H1 (cell line): ENCODE measurements around the gene LYL1. TPM values are rescaled to one million over a fixed set of nuclear protein-coding genes. Genes with fewer than 3 reads are reported as not detected.

Source experiments
- CTCF ChIA-PET: fragments of 300-600 bp; sonication (Branson Sonifier 250); formaldehyde crosslinking; loops from one replicate; lab custom pipeline; 2021; ENCODE audit not compliant: partially characterized antibody; lab: Charles Lee
- POLR2A ChIA-PET: fragments of 300-600 bp; sonication (Branson Sonifier 250); formaldehyde crosslinking; loops from one replicate; lab custom pipeline; 2021; ENCODE audit warnings: inconsistent platforms; ENCODE audit not compliant: partially characterized antibody; lab: Charles Lee
- DNase-seq, 2 experiments: peaks; one replicate each; pipeline versions ENCODE4 v3.0.0 to v3.0.0-alpha.2; 2010 to 2022; ENCODE audit warnings: low spot score in 2 of 2, low read depth in 1 of 2, mixed read lengths in 1 of 2
- FAIRE-seq: peaks from 2 replicates; lab custom pipeline; 2011; peaks lifted over from hg19 to GRCh38; lab: Jason Lieb, UNC
- H2AFZ ChIP-seq: 2 replicates; pipeline ENCODE4 v1.8.1; 2012; ENCODE audit warnings: low read length, inconsistent platforms
- H2AK5ac ChIP-seq: 2 replicates; pipeline ENCODE4 v1.6.1; 2013; ENCODE audit warnings: low read depth, low read length
- H2BK120ac ChIP-seq: replicated peaks from 2 replicates; pipeline ENCODE3; 2013; ENCODE audit warnings: low read depth, low read length, inconsistent platforms
- H2BK12ac ChIP-seq: 2 replicates; pipeline ENCODE4 v1.6.1; 2013; ENCODE audit warnings: low read depth, low read length
- H2BK15ac ChIP-seq: 2 replicates; pipeline ENCODE4 v1.6.1; 2013; ENCODE audit warnings: low read length
- H2BK20ac ChIP-seq: 2 replicates; pipeline ENCODE4 v1.6.1; 2013; ENCODE audit warnings: low read length
- H2BK5ac ChIP-seq: 2 replicates; pipeline ENCODE4 v1.6.1; 2013; ENCODE audit warnings: low read depth, low read length
- H3K14ac ChIP-seq: 2 replicates; pipeline ENCODE4 v1.6.1; 2013; ENCODE audit warnings: inconsistent platforms; ENCODE audit not compliant: insufficient read length
- H3K18ac ChIP-seq: 2 replicates; pipeline ENCODE4 v1.6.1; 2013; ENCODE audit warnings: low read length; ENCODE audit errors: extremely low read depth
- H3K23ac ChIP-seq: 2 replicates; pipeline ENCODE4 v1.6.1; 2013; ENCODE audit warnings: inconsistent platforms; ENCODE audit not compliant: insufficient read length
- H3K23me2 ChIP-seq: 2 replicates; pipeline ENCODE4 v1.6.1; 2013; ENCODE audit warnings: low read depth, low read length
- H3K27ac ChIP-seq: 2 replicates; pipeline ENCODE4 v1.6.1; 2011; ENCODE audit warnings: low read depth, low read length, inconsistent platforms
- H3K27me3 ChIP-seq, 4 experiments: replicated peaks in 1 of 4; 1 replicate in 1 of 4; 2 replicates in 3 of 4; pipeline versions ENCODE4 v1.6.1 to v1.8.1; 2011 to 2013; ENCODE audit warnings: low read length in 3 of 4, mild to moderate bottlenecking in 3 of 4, inconsistent platforms in 2 of 4, mixed read lengths in 2 of 4, moderate library complexity in 1 of 4; ENCODE audit not compliant: control insufficient read depth in 3 of 4, insufficient read depth in 3 of 4; ENCODE audit errors: extremely low read depth in 1 of 4
- H3K36me3 ChIP-seq, 4 experiments: 2 replicates each; pipeline versions ENCODE4 v1.6.1 to v1.8.1; 2011 to 2013; ENCODE audit warnings: mild to moderate bottlenecking in 4 of 4, low read length in 3 of 4, moderate library complexity in 2 of 4, control low read depth in 1 of 4, inconsistent platforms in 1 of 4; ENCODE audit not compliant: insufficient read depth in 4 of 4, control insufficient read depth in 2 of 4
- H3K4ac ChIP-seq: replicated peaks from 2 replicates; pipeline ENCODE3; 2013; ENCODE audit warnings: low read length, low read depth, mixed read lengths, inconsistent platforms; ENCODE audit not compliant: insufficient read length
- H3K4me1 ChIP-seq, 4 experiments: replicated peaks in 1 of 4; 1 replicate in 1 of 4; 2 replicates in 3 of 4; pipeline versions ENCODE4 v1.6.1 to v1.8.1; 2011 to 2013; ENCODE audit warnings: low read length in 3 of 4, inconsistent platforms in 2 of 4, mixed read lengths in 1 of 4; ENCODE audit not compliant: insufficient read depth in 4 of 4, control insufficient read depth in 3 of 4
- H3K4me2 ChIP-seq, 2 experiments: 2 replicates each; pipeline versions ENCODE4 v1.6.1 to v1.8.1; 2011 to 2013; ENCODE audit warnings: low read depth in 2 of 2, low read length in 2 of 2, control low read depth in 1 of 2, inconsistent platforms in 1 of 2, mild to moderate bottlenecking in 1 of 2; ENCODE audit not compliant: insufficient read depth in 1 of 2
- H3K4me3 ChIP-seq, 4 experiments: fragments of 200-600, 300-600 bp in 1 of 4; sonication (generic), shearing (Covaris generic), sonication (Bioruptor Twin) in 1 of 4; 2 replicates each; pipeline versions ENCODE4 v1.5.1 to v1.8.1; 2011 to 2016; ENCODE audit warnings: low read length in 4 of 4, low read depth in 3 of 4, control low read depth in 2 of 4, inconsistent platforms in 2 of 4, mild to moderate bottlenecking in 2 of 4, mixed read lengths in 1 of 4, moderate library complexity in 1 of 4; ENCODE audit not compliant: insufficient read depth in 2 of 4; ENCODE audit errors: extremely low read depth in 1 of 4
- H3K56ac ChIP-seq: replicated peaks from 2 replicates; pipeline ENCODE3; 2013; ENCODE audit warnings: low read depth, mild to moderate bottlenecking, mixed read lengths, low read length, inconsistent platforms; ENCODE audit not compliant: insufficient read length
- H3K79me1 ChIP-seq: 2 replicates; pipeline ENCODE4 v1.6.1; 2013; ENCODE audit warnings: low read depth, low read length, control low read depth
- H3K79me2 ChIP-seq, 2 experiments: 2 replicates each; pipeline versions ENCODE4 v1.6.1 to v1.8.1; 2012 to 2013; ENCODE audit warnings: low read length in 2 of 2, mild to moderate bottlenecking in 2 of 2, inconsistent platforms in 1 of 2; ENCODE audit not compliant: insufficient read depth in 2 of 2, control insufficient read depth in 1 of 2
- H3K9ac ChIP-seq, 4 experiments: replicated peaks in 1 of 4; 1 replicate in 1 of 4; 2 replicates in 3 of 4; pipeline versions ENCODE4 v1.6.1 to v1.8.1; 2011 to 2013; ENCODE audit warnings: low read depth in 3 of 4, low read length in 3 of 4, control low read depth in 2 of 4, mild to moderate bottlenecking in 2 of 4, moderate library complexity in 2 of 4, inconsistent platforms in 1 of 4; ENCODE audit errors: extremely low read depth in 1 of 4
- H3K9me3 ChIP-seq, 2 experiments: 2 replicates each; pipeline versions ENCODE4 v1.6.1 to v1.8.1; 2012 to 2013; ENCODE audit warnings: mild to moderate bottlenecking in 2 of 2, moderate library complexity in 2 of 2, control low read depth in 1 of 2, inconsistent platforms in 1 of 2, low read depth in 1 of 2, low read length in 1 of 2, mixed read lengths in 1 of 2; ENCODE audit not compliant: insufficient read depth in 2 of 2
- H4K20me1 ChIP-seq, 2 experiments: replicated peaks in 1 of 2; 2 replicates each; pipeline versions ENCODE3 to v1.8.1; 2011 to 2013; ENCODE audit warnings: inconsistent platforms in 2 of 2, low read length in 2 of 2, mild to moderate bottlenecking in 1 of 2; ENCODE audit not compliant: insufficient read depth in 2 of 2, control insufficient read depth in 1 of 2
- H4K5ac ChIP-seq: 2 replicates; pipeline ENCODE4 v1.6.1; 2013; ENCODE audit warnings: low read length, low read depth, mixed read lengths, inconsistent platforms; ENCODE audit not compliant: insufficient read length
- H4K8ac ChIP-seq: 2 replicates; pipeline ENCODE4 v1.8.0; 2013; ENCODE audit warnings: mild to moderate bottlenecking, moderate library complexity, low read length, inconsistent platforms; ENCODE audit not compliant: insufficient read depth; ENCODE audit errors: extremely low read depth
- H4K91ac ChIP-seq: replicated peaks from 2 replicates; pipeline ENCODE3; 2013; ENCODE audit warnings: low read length, mixed read lengths, inconsistent platforms; ENCODE audit not compliant: insufficient read length
- EZH2 ChIP-seq: fragments of 200-600 bp; sonication (generic); IDR thresholded peaks from 2 replicates; pipeline ENCODE4 v1.7.1; 2012; ENCODE audit warnings: low read depth, mild to moderate bottlenecking, moderate library complexity, low read length, inconsistent platforms; ENCODE audit not compliant: severe bottlenecking
- RNF2 ChIP-seq: fragments of 200-900, 300-1000 bp; sonication (generic); IDR thresholded peaks from 2 replicates; pipeline ENCODE4 v1.7.1; 2016; ENCODE audit warnings: borderline replicate concordance, low read depth, mild to moderate bottlenecking, antibody characterized with exemption, low read length; ENCODE audit not compliant: poor library complexity, severe bottlenecking; ENCODE audit errors: missing control alignments
- SP4 ChIP-seq: IDR thresholded peaks from 2 replicates; pipeline ENCODE4 v1.6.1; 2012; ENCODE audit warnings: low read length, inconsistent platforms
- WGBS, 2 experiments: shearing (Covaris generic) in 1 of 2; methylation state at CpG; one replicate each; pipeline versions ENCODE4 v1.1.6 to v1.1.7; 2013 to 2015; ENCODE audit warnings: low lambda C conversion rate in 2 of 2, mixed read lengths in 2 of 2, inconsistent platforms in 1 of 2, low coverage in 1 of 2, missing lambda C conversion rate in 1 of 2; ENCODE audit not compliant: insufficient replicate concordance in 2 of 2, insufficient coverage in 1 of 2, insufficient read length in 1 of 2; ENCODE audit errors: extremely low coverage in 1 of 2, missing lambda C conversion rate in 1 of 2; 5-methylcytosine and 5-hydroxymethylcytosine counted together
- polyA plus RNA-seq, 7 experiments: library from polyadenylated mRNA; depleted of rRNA in 3 of 7; stranded (reverse) in 5 of 7; unstranded in 2 of 7; fragments of >200 nt in 5 of 7; fragments of 200-250 nt in 2 of 7; gene quantifications; 1 replicate in 5 of 7; 2 replicates in 1 of 7; 4 replicates in 1 of 7; pipeline versions ENCODE4 v1.2.1 to v1.2.3, GENCODE V29; 2011 to 2013; ENCODE audit warnings: missing spikeins in 2 of 7, mixed read lengths in 2 of 7
- total RNA-seq: library from RNA; stranded (reverse); fragmentation: NEBNext Ultra II Directional; extraction: Animal tissue kit (Norgen Biotek cat#: 25700); gene quantifications from 2 replicates; pipeline ENCODE4 v1.2.1, GENCODE V29; 2021
- TF ChIP-seq, protein P1 (sequence below): IDR thresholded peaks from 2 replicates; pipeline ENCODE4 v1.6.1; 2012; ENCODE audit warnings: inconsistent platforms

LYL1 gene
- total and polyA plus RNA-seq, 2 of the 8 experiments (the other 6 are each of a cell fraction or from before 2014, with no cell fraction given): 0.58 to 0.76 TPM

DNA sequence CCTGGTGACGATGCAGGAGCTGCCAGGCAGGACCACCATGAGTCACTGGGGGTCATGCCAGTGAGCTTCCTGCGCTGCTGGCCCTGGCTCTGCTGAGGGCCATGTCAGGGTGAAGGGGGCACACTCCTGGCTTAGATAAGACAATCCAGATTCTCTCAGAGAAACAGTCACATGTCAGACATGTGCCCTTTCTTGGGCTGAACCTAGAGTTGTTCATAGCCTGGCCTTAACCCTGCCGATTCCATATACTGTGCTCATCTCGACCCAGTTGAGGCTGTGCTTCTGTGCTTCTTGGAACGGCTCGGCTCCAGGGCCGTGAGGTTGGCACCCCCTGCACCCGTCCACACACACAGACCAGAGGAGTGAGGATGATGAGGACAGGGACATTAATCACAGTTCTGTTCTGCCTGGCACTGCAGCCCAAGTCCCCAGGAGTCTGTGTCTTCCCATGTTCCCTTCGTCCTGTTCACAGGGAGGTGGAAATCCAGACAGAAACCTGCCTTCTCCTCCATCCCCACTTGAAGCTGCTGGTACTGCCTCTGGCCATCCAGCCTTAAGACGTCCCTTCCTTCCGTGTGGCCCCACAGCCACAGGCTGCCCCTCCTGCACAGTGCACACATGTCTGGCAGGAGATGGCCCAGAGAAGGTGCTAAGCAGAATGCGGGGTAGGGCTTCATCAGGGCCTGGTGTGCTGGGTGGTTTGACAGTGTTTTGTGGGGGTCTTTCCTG is 50.0 kb downstream of the LYL1 start:
- H3K79me2 ChIP-seq: no peaks in the 10 kb centered on the region
- H3K23me2 ChIP-seq: peaks cover 6% of the 10 kb centered on the region; the same call in 1 of the 2 replicates
- H2AK5ac ChIP-seq: peak overlapping the region; percentile 60; the same call in 1 of the 2 replicates
- peak overlapping the region; percentile 53; the same call in 1 of the 2 replicates for H2BK12ac ChIP-seq
- H3K18ac ChIP-seq: peak overlapping the region; percentile 19
- CTCF ChIA-PET: interaction anchor here (0.7 to 48.8 kb wide), 7 partner anchors 2 to 75 kb away, joined by 3 to 1145 read pairs (median 153); no protein-coding TSS in a partner anchor
- TF ChIP-seq RNF2 (peak; percentile 56), EZH2 (peak; percentile 18), SP4 (no peak)
- TF ChIP-seq, protein P1, sequence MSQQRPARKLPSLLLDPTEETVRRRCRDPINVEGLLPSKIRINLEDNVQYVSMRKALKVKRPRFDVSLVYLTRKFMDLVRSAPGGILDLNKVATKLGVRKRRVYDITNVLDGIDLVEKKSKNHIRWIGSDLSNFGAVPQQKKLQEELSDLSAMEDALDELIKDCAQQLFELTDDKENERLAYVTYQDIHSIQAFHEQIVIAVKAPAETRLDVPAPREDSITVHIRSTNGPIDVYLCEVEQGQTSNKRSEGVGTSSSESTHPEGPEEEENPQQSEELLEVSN: no peak
- no peak overlapping the region for H2BK120ac ChIP-seq
- no peak overlapping the region for H4K5ac ChIP-seq
- no peak overlapping the region for H2AFZ ChIP-seq
- H4K91ac ChIP-seq: no peak overlapping the region
- H3K23ac ChIP-seq: no peak overlapping the region
- peaks cover 83 to 100% (median 95%) of the 10 kb centered on the region in 4 experiments for H3K27me3 ChIP-seq
- DNase-seq (no peak), FAIRE-seq (no peak)
- peak overlapping the region; percentile 13 for H3K4ac ChIP-seq
- H2BK20ac ChIP-seq: 0 out of 2 replicates have a peak overlapping the region, but pooled peaks have one; percentile 56
- 64% methylated on average over 12 of the region's 12 CpGs; no CpG with 5 or more reads in 1 of the 2 experiments for WGBS, 2 experiments
- POLR2A ChIA-PET: interaction anchor here (0.6 to 1.6 kb wide), 2 partner anchors 28 to 59 kb away, joined by 3 to 4 read pairs; no protein-coding TSS in a partner anchor
- peak overlapping the region; percentile 36; the same call in 1 of the 2 replicates for H4K8ac ChIP-seq
- no peak overlapping the region for H3K56ac ChIP-seq
- H2BK15ac ChIP-seq: no peak overlapping the region
- no peaks in the 10 kb centered on the region for H3K79me1 ChIP-seq
- no peak overlapping the region for H3K14ac ChIP-seq
- no peak overlapping the region; a peak in 1 of 7 replicates for H3K9ac ChIP-seq
- H3K4me1 ChIP-seq: peaks cover 7 to 42% (median 39%) of the 10 kb centered on the region in 4 experiments
- peaks cover 18 to 24% of the 10 kb centered on the region in 2 experiments for H4K20me1 ChIP-seq
- no peak overlapping the region for H3K4me3 ChIP-seq
- H3K36me3 ChIP-seq: no peaks in the 10 kb centered on the region
- H3K9me3 ChIP-seq: no peaks in the 10 kb centered on the region
- H3K4me2 ChIP-seq: peak overlapping the region; percentile 48 to 53; a peak in 1 of 4 replicates
- H2BK5ac ChIP-seq: no peak overlapping the region
- no peak overlapping the region for H3K27ac ChIP-seq
